Measurements from ENCODE around the gene BRSK1. TPM values are rescaled to one million over a fixed set of nuclear protein-coding genes. Genes with fewer than 3 reads are reported as not detected.

BRSK1 gene
- total and polyA plus RNA-seq, 10 of the 15 experiments (the other 5 are each of a cell fraction or from before 2014, with no cell fraction given): 0.03 to 0.76 (median 0.25) TPM; not detected in 4

DNA sequence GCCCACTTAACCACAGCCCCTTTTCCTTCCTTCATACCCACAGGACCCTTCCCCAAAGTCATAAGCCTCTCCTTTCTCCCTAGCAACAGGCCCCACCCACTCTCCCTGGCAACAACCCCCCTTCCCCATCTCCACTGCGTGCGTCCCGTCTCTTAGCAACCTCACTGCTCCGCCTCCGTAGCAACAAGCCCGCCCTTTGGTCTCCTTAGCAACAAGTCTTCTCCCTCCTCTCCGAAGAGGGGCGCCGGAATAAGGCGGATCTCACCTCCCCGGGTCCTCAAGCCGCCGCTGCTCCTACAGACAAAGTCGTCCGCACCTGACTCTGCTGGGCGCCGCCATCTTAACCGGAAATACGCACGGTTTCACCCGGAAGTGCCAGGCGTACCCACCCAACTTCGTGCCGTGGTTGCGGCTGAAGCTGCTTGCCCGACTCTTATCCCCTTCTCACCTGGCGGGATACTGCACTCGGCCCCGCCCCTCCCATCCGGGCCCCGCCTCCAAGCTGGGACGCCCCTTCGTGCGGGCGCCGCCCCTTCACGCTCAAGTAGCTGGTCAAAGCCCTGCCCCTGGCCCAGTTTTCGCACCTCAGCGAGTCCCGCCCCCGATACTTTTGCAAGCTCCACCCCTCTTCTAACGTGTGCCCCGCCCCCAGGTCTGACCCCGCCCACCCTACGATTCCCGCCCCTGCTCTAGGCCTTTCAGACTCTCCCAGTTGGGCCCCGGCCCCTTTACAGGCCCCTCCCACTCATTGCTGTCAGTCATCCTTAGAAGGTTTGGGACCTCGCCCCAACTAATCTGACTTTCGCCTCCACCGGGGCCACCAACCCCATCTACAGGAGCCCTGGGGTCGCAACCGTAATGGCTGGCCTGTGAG, 3.8 kb upstream of the BRSK1 start, which contains the start of gene HSPBP1 (continued):
- TF ChIP-seq, protein P1, sequence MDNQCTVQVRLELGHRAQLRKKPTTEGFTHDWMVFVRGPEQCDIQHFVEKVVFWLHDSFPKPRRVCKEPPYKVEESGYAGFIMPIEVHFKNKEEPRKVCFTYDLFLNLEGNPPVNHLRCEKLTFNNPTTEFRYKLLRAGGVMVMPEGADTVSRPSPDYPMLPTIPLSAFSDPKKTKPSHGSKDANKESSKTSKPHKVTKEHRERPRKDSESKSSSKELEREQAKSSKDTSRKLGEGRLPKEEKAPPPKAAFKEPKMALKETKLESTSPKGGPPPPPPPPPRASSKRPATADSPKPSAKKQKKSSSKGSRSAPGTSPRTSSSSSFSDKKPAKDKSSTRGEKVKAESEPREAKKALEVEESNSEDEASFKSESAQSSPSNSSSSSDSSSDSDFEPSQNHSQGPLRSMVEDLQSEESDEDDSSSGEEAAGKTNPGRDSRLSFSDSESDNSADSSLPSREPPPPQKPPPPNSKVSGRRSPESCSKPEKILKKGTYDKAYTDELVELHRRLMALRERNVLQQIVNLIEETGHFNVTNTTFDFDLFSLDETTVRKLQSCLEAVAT (IDR thresholded peaks at IDR 0.05): peak; percentile 61
- TF ChIP-seq, protein P2, sequence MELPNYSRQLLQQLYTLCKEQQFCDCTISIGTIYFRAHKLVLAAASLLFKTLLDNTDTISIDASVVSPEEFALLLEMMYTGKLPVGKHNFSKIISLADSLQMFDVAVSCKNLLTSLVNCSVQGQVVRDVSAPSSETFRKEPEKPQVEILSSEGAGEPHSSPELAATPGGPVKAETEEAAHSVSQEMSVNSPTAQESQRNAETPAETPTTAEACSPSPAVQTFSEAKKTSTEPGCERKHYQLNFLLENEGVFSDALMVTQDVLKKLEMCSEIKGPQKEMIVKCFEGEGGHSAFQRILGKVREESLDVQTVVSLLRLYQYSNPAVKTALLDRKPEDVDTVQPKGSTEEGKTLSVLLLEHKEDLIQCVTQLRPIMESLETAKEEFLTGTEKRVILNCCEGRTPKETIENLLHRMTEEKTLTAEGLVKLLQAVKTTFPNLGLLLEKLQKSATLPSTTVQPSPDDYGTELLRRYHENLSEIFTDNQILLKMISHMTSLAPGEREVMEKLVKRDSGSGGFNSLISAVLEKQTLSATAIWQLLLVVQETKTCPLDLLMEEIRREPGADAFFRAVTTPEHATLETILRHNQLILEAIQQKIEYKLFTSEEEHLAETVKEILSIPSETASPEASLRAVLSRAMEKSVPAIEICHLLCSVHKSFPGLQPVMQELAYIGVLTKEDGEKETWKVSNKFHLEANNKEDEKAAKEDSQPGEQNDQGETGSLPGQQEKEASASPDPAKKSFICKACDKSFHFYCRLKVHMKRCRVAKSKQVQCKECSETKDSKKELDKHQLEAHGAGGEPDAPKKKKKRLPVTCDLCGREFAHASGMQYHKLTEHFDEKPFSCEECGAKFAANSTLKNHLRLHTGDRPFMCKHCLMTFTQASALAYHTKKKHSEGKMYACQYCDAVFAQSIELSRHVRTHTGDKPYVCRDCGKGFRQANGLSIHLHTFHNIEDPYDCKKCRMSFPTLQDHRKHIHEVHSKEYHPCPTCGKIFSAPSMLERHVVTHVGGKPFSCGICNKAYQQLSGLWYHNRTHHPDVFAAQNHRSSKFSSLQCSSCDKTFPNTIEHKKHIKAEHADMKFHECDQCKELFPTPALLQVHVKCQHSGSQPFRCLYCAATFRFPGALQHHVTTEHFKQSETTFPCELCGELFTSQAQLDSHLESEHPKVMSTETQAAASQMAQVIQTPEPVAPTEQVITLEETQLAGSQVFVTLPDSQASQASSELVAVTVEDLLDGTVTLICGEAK (IDR thresholded peaks at IDR 0.05; ENCODE audit: borderline replicate concordance): peak; percentile 97
- TF ChIP-seq SMAD1 (IDR thresholded peaks at IDR 0.05; ENCODE audit: low read depth, partially characterized antibody) (peak; percentile 51), IKZF1 (conservative IDR thresholded peaks at IDR 0.05) (peak; percentile 80), TCF3 (IDR thresholded peaks at IDR 0.05; ENCODE audit: borderline replicate concordance, insufficient read depth, low read depth, low read length) (peak; percentile 31; the same call in 1 of the 2 replicates), MEF2B (IDR thresholded peaks at IDR 0.05; ENCODE audit: partially characterized antibody, poor library complexity, severe bottlenecking) (peak; percentile 53), SREBF2 (IDR thresholded peaks at IDR 0.05; ENCODE audit: low read length) (0 out of 2 replicates have a peak, but pooled peaks have one; percentile 30), BRCA1 (IDR thresholded peaks at IDR 0.05; ENCODE audit: low read depth, low read length) (no peak), SMARCA5 (IDR thresholded peaks at IDR 0.05) (no peak)
- TF ChIP-seq, protein P3, sequence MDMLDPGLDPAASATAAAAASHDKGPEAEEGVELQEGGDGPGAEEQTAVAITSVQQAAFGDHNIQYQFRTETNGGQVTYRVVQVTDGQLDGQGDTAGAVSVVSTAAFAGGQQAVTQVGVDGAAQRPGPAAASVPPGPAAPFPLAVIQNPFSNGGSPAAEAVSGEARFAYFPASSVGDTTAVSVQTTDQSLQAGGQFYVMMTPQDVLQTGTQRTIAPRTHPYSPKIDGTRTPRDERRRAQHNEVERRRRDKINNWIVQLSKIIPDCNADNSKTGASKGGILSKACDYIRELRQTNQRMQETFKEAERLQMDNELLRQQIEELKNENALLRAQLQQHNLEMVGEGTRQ (IDR thresholded peaks at IDR 0.05; ENCODE audit: borderline replicate concordance, low read depth, low read length): no peak; the same call in 1 of the 2 replicates
- TF ChIP-seq, protein P4, sequence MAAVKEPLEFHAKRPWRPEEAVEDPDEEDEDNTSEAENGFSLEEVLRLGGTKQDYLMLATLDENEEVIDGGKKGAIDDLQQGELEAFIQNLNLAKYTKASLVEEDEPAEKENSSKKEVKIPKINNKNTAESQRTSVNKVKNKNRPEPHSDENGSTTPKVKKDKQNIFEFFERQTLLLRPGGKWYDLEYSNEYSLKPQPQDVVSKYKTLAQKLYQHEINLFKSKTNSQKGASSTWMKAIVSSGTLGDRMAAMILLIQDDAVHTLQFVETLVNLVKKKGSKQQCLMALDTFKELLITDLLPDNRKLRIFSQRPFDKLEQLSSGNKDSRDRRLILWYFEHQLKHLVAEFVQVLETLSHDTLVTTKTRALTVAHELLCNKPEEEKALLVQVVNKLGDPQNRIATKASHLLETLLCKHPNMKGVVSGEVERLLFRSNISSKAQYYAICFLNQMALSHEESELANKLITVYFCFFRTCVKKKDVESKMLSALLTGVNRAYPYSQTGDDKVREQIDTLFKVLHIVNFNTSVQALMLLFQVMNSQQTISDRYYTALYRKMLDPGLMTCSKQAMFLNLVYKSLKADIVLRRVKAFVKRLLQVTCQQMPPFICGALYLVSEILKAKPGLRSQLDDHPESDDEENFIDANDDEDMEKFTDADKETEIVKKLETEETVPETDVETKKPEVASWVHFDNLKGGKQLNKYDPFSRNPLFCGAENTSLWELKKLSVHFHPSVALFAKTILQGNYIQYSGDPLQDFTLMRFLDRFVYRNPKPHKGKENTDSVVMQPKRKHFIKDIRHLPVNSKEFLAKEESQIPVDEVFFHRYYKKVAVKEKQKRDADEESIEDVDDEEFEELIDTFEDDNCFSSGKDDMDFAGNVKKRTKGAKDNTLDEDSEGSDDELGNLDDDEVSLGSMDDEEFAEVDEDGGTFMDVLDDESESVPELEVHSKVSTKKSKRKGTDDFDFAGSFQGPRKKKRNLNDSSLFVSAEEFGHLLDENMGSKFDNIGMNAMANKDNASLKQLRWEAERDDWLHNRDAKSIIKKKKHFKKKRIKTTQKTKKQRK (IDR thresholded peaks at IDR 0.05; ENCODE audit: low read depth, low read length): no peak
- TF ChIP-seq, protein P5, sequence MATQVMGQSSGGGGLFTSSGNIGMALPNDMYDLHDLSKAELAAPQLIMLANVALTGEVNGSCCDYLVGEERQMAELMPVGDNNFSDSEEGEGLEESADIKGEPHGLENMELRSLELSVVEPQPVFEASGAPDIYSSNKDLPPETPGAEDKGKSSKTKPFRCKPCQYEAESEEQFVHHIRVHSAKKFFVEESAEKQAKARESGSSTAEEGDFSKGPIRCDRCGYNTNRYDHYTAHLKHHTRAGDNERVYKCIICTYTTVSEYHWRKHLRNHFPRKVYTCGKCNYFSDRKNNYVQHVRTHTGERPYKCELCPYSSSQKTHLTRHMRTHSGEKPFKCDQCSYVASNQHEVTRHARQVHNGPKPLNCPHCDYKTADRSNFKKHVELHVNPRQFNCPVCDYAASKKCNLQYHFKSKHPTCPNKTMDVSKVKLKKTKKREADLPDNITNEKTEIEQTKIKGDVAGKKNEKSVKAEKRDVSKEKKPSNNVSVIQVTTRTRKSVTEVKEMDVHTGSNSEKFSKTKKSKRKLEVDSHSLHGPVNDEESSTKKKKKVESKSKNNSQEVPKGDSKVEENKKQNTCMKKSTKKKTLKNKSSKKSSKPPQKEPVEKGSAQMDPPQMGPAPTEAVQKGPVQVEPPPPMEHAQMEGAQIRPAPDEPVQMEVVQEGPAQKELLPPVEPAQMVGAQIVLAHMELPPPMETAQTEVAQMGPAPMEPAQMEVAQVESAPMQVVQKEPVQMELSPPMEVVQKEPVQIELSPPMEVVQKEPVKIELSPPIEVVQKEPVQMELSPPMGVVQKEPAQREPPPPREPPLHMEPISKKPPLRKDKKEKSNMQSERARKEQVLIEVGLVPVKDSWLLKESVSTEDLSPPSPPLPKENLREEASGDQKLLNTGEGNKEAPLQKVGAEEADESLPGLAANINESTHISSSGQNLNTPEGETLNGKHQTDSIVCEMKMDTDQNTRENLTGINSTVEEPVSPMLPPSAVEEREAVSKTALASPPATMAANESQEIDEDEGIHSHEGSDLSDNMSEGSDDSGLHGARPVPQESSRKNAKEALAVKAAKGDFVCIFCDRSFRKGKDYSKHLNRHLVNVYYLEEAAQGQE (IDR thresholded peaks at IDR 0.05; ENCODE audit: low read depth, low read length): no peak
